PC-3 (cell line): ENCODE measurements around the gene ARID3C. TPM values are rescaled to one million over a fixed set of nuclear protein-coding genes. Genes with fewer than 3 reads are reported as not detected.

Source experiments
- ATAC-seq: fragments of 200-7000 bp; cut with Tn5 transposase; 2 replicates; pipeline ENCODE4 v1.9.1; 2020; ENCODE audit warnings: mild to moderate bottlenecking, moderate library complexity
- BruUV-seq: library from RNA; stranded (reverse); fragments of 400-500 nt; replicated peaks from 2 replicates; lab custom pipeline; 2021; lab: Mats Ljungman, UMichigan
- CTCF ChIA-PET: fragments of 300-600 bp; sonication (Branson Sonifier 250); formaldehyde crosslinking; loops from one replicate; lab custom pipeline; 2022; ENCODE audit warnings: antibody characterized with exemption; lab: Charles Lee
- POLR2A ChIA-PET: fragments of 300-600 bp; sonication (Branson Sonifier 250); formaldehyde crosslinking; loops from one replicate; lab custom pipeline; 2022; ENCODE audit warnings: antibody characterized with exemption; ENCODE audit not compliant: unreplicated experiment; lab: Charles Lee
- DNase-seq: peaks from one replicate; pipeline ENCODE4 v3.0.0-alpha.2; 2015
- H2AFZ ChIP-seq: fragments of 300-600 bp; sonication (generic); 2 replicates; pipeline ENCODE4 v1.6.0; 2016; ENCODE audit warnings: antibody characterized with exemption, low read length
- H3F3A ChIP-seq: fragments of 300-600 bp; sonication (generic); one replicate; pipeline ENCODE4 v1.6.0; 2017; ENCODE audit warnings: antibody characterized with exemption, low read length, control low read depth, mild to moderate bottlenecking; ENCODE audit not compliant: unreplicated experiment
- H3K27ac ChIP-seq: fragments of 300-600 bp; sonication (generic); 2 replicates; pipeline ENCODE4 v1.5.1; 2016; ENCODE audit warnings: mild to moderate bottlenecking, low read length
- H3K27me3 ChIP-seq: fragments of 300-600 bp; sonication (generic); 2 replicates; pipeline ENCODE4 v1.6.1; 2016; ENCODE audit warnings: low read length, mixed read lengths
- H3K36me3 ChIP-seq: fragments of 300-600 bp; sonication (generic); 2 replicates; pipeline ENCODE4 v1.6.1; 2016; ENCODE audit warnings: low read depth, mixed run types, low read length, mixed read lengths
- H3K4me1 ChIP-seq: fragments of 300-600 bp; sonication (generic); 2 replicates; pipeline ENCODE4 v1.5.1; 2016; ENCODE audit warnings: low read length; ENCODE audit not compliant: insufficient read depth
- H3K4me2 ChIP-seq: fragments of 300-600 bp; sonication (generic); 2 replicates; pipeline ENCODE4 v1.6.0; 2016; ENCODE audit warnings: low read length
- H3K4me3 ChIP-seq: fragments of 300-600 bp; sonication (generic); 2 replicates; pipeline ENCODE4 v1.5.1; 2016; ENCODE audit warnings: mild to moderate bottlenecking, low read length, mixed read lengths
- H3K79me2 ChIP-seq: fragments of 300-600 bp; sonication (generic); 2 replicates; pipeline ENCODE4 v1.6.1; 2017; ENCODE audit warnings: low read length, mixed read lengths
- H3K9ac ChIP-seq: fragments of 300-600 bp; sonication (generic); 2 replicates; pipeline ENCODE4 v1.6.0; 2016; ENCODE audit warnings: mild to moderate bottlenecking, low read length
- H3K9me2 ChIP-seq: fragments of 300-600 bp; sonication (generic); replicated peaks from 2 replicates; pipeline ENCODE4 v1.6.1; 2016; ENCODE audit warnings: mixed run types, low read length, mixed read lengths
- H3K9me3 ChIP-seq: fragments of 300-600 bp; sonication (generic); 2 replicates; pipeline ENCODE4 v1.6.1; 2016; ENCODE audit warnings: low read length, mixed read lengths
- H4K20me1 ChIP-seq: fragments of 300-600 bp; sonication (generic); 2 replicates; pipeline ENCODE4 v1.6.1; 2016; ENCODE audit warnings: low read length, mixed read lengths
- EZH2 ChIP-seq: fragments of 300-600 bp; sonication (generic); IDR thresholded peaks from one replicate; pipeline ENCODE4 v1.6.1; 2017; ENCODE audit warnings: antibody characterized with exemption, mild to moderate bottlenecking, low read length; ENCODE audit not compliant: unreplicated experiment
- EZH2phosphoT487 ChIP-seq: fragments of 300-600 bp; sonication (generic); IDR thresholded peaks from 2 replicates; pipeline ENCODE4 v1.6.1; 2018; ENCODE audit warnings: mild to moderate bottlenecking, antibody characterized with exemption, low read length, borderline replicate concordance
- intact Hi-C: fragments of 100-400 bp; cut with micrococcal nuclease; formaldehyde crosslinking; loops from 2 replicates; pipeline ENCODE4 v1.9.0; 2023
- total RNA-seq: library from RNA; depleted of rRNA; stranded (reverse); fragments of >200 nt; gene quantifications from 2 replicates; pipeline ENCODE4 v1.2.3, GENCODE V29; 2014
- TF ChIP-seq, protein P1 (sequence below): fragments of 300-600 bp; sonication (generic); conservative IDR thresholded peaks from 2 replicates; pipeline ENCODE4 v1.5.1; 2017; ENCODE audit warnings: antibody characterized with exemption, low read depth, mild to moderate bottlenecking, low read length

The ARID3C gene
- total RNA-seq, 1 experiment from 2014 or later, result not detected

DNA sequence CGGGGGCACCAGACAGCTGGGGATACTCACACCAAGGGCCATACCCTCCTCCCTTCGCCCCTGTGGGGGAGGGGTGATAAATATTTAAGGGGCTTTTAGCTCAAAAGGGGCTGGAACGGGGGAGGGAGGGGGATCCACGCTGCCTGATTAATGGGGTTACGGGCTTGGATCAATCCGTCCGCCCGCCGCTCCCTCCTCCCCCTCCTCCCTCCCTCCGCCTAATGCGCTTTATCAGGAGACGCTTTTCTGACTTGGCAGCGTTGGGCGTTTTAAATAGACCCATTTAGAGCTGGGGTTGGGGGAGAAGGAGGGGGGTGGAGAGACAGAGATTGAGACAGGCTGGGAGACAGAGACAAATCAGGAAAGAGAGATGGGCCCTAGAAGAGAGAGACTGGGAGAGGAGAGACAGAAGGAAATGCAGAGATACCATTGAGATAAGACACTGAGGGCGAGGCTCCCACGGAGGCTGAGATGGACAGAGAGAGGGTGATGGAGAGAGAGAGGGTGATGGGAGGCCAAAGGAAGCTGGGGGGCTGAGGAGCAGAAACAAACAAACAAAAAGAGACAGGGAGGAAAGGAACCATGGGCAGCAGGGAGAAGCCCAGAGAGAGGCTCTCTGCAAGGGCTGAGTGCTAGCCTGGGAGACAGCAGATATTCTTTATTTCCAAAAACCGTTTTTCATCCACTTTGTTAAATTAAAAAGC, 49.6 kb downstream of the ARID3C start:
- Histone ChIP-seq H4K20me1 (no peaks in the 10 kb centered on the region), H3K9ac (no peak overlapping the region), H3K4me3 (no peak overlapping the region), H3K27ac (no peak overlapping the region), H3K27me3 (no peaks in the 10 kb centered on the region; the same call in 1 of the 2 replicates), H3F3A (no peaks in the 10 kb centered on the region), H3K36me3 (no peaks in the 10 kb centered on the region), H2AFZ (no peak overlapping the region), H3K4me1 (no peaks in the 10 kb centered on the region), H3K79me2 (no peaks in the 10 kb centered on the region), H3K9me3 (no peaks in the 10 kb centered on the region), H3K4me2 (no peak overlapping the region), H3K9me2 (no peaks in the 10 kb centered on the region)
- CTCF ChIA-PET, result no interaction called here
- intact Hi-C loops, result no loop called here
- POLR2A ChIA-PET, result no interaction called here
- no TSS peak for BruUV-seq
- TF ChIP-seq EZH2phosphoT487 (no peak), EZH2 (no peak)
- TF ChIP-seq, protein P1, sequence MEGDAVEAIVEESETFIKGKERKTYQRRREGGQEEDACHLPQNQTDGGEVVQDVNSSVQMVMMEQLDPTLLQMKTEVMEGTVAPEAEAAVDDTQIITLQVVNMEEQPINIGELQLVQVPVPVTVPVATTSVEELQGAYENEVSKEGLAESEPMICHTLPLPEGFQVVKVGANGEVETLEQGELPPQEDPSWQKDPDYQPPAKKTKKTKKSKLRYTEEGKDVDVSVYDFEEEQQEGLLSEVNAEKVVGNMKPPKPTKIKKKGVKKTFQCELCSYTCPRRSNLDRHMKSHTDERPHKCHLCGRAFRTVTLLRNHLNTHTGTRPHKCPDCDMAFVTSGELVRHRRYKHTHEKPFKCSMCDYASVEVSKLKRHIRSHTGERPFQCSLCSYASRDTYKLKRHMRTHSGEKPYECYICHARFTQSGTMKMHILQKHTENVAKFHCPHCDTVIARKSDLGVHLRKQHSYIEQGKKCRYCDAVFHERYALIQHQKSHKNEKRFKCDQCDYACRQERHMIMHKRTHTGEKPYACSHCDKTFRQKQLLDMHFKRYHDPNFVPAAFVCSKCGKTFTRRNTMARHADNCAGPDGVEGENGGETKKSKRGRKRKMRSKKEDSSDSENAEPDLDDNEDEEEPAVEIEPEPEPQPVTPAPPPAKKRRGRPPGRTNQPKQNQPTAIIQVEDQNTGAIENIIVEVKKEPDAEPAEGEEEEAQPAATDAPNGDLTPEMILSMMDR, result no peak
- ATAC-seq (no peak), DNase-seq (no peak)

DNA sequence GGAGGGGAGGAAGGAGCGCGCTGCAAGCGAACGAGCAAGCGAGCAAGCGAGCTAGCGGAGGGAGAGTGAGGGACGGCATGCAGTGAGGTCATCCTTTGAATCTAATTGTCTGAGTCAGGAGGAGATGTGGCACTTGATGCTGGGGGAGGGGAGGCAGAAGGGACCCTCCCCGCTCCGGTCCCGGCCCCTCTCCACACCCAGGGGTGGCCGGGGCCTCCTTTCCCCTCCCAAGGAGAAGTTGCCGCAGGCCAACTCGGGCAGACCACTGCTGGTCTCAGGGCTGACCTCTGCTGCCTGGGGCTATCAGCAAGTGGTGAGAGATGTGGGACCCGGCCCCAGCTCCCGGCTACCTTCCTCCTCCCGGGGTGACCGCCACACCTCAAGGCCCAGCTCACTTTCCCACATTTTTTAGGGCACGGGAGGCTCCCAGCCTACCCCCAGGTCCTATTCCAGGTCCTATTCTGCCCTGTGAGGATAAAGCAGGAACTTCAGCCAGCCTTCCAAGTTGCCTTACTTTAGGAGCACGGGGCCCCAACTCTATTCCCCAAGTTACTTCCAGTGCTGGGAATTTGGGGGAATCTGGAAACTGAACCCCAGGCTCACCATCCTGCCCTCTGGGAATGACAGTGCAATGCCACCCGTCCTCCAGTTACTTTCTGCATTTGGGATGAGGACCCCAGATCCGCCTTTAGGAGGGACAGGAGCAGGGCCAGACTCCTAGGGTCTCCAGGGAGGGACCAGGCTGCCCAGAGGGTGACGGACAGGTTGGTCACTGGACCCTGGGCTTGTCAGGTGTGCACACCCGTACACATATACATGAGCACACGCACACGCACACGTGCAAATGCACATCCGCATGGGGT, 50.4 kb downstream of the ARID3C start:
- no peaks in the 10 kb centered on the region for H3F3A ChIP-seq
- no peak overlapping the region for H3K4me2 ChIP-seq
- ChIA-PET CTCF (no interaction called here), POLR2A (no interaction called here)
- no peaks in the 10 kb centered on the region for H3K9me3 ChIP-seq
- H2AFZ ChIP-seq, result no peak overlapping the region
- H3K9ac ChIP-seq, result no peak overlapping the region
- H3K36me3 ChIP-seq, result no peaks in the 10 kb centered on the region
- no peaks in the 10 kb centered on the region for H3K4me1 ChIP-seq
- BruUV-seq, result no TSS peak
- TF ChIP-seq EZH2phosphoT487, result no peak
- TF ChIP-seq EZH2, result no peak
- TF ChIP-seq, protein P1, result no peak
- intact Hi-C loops, result no loop called here
- H3K27ac ChIP-seq, result no peak overlapping the region
- DNase-seq (no peak), ATAC-seq (no peak)
- no peaks in the 10 kb centered on the region for H3K79me2 ChIP-seq
- no peaks in the 10 kb centered on the region for H3K9me2 ChIP-seq
- no peaks in the 10 kb centered on the region for H4K20me1 ChIP-seq
- no peaks in the 10 kb centered on the region for H3K27me3 ChIP-seq
- H3K4me3 ChIP-seq, result no peak overlapping the region
